ENCODE measurements around the gene UFC1. TPM values are rescaled to one million over a fixed set of nuclear protein-coding genes. Genes with fewer than 3 reads are reported as not detected.
A peak's percentile ranks its signal among the peaks of the same experiment; 100 is the strongest.

The UFC1 gene
- total and polyA plus RNA-seq, 2 experiments from 2014 or later, result 86.2 to 89.6 TPM

DNA sequence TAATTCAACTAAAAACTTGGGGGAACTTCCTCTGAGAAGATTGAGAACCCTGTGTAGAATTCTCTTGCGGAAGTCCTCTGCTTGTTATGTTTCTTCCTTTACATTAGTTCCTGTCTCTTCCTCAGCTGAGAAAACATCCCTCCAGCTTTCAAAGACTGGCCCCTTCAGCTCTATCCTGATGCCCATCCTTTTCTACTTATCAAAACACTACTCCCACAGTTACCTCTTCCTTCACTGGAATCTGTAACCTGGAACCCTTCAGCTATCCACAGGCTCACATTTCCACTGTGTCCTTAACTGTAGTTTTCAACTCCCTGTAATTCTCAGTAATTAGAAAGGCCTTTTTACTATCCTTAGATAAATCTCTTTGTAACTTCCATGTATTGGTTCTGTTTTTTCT lies 15.3 kb upstream of the UFC1 start:
- Histone ChIP-seq H3K4me2 (ENCODE audit: unreplicated experiment) (no peak overlapping the region), H3K9ac (no peak overlapping the region), H3K27me3 (replicated peaks; ENCODE audit: insufficient read depth) (no peaks in the 10 kb centered on the region), H3K79me2 (ENCODE audit: insufficient read depth) (peaks cover 39% of the 10 kb centered on the region), H3K9me2 (ENCODE audit: insufficient read depth) (no peaks in the 10 kb centered on the region), H4K20me1 (ENCODE audit: insufficient read depth) (no peaks in the 10 kb centered on the region), H3F3A (ENCODE audit: insufficient read depth) (peaks cover 20% of the 10 kb centered on the region), H3K36me3 (ENCODE audit: low read depth) (no peaks in the 10 kb centered on the region), H3K4me3 (no peak overlapping the region), H3K27ac (no peak overlapping the region), H3K4me1 (ENCODE audit: insufficient read depth) (peaks cover 11% of the 10 kb centered on the region; the same call in 1 of the 2 replicates), H3K9me3 (ENCODE audit: low read depth) (no peaks in the 10 kb centered on the region), H2AFZ (no peak overlapping the region)
- no peak for DNase-seq
- 100% methylated on average over 1 of the region's 1 CpG for WGBS, 2 experiments (ENCODE audit: low coverage in 1 of 2, low lambda C conversion rate in 2 of 2, missing lambda C conversion rate in 2 of 2)
- TF ChIP-seq EZH2 (IDR thresholded peaks at IDR 0.05; ENCODE audit: insufficient read depth, poor library complexity, severe bottlenecking), result no peak
- no peak for TF ChIP-seq EZH2phosphoT487 (IDR thresholded peaks at IDR 0.05; ENCODE audit: insufficient read depth, low read depth)
- in situ Hi-C loops (cut with MboI), result no loop called here

DNA sequence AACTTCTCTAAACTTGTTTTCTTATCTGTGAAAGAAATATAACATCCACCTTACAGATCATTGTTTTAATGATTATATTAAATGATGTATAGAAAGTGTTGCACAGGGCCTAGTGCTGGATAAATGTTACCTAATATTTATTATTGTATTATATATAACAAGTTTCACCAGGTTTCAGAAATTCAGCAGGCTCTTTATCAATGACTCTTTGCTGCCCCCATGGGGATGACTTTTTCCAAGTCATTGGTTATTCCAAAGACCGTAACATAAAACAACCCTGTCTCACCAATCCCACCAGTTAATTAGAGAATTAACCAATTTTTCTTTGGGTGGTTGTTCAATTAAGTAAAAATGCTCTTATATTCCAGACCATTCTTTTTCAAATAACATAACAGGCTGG lies 14.0 kb upstream of the UFC1 start:
- peaks cover 26% of the 10 kb centered on the region for H3K79me2 ChIP-seq (ENCODE audit: insufficient read depth)
- H3K36me3 ChIP-seq (ENCODE audit: low read depth), result no peaks in the 10 kb centered on the region
- DNase-seq, result peak; percentile 70
- TF ChIP-seq EZH2 (IDR thresholded peaks at IDR 0.05; ENCODE audit: insufficient read depth, poor library complexity, severe bottlenecking) (no peak), EZH2phosphoT487 (IDR thresholded peaks at IDR 0.05; ENCODE audit: insufficient read depth, low read depth) (no peak)
- no peaks in the 10 kb centered on the region for H3K4me1 ChIP-seq (ENCODE audit: insufficient read depth)
- 43 to 50% methylated on average over 1 of the region's 1 CpG for WGBS, 2 experiments (ENCODE audit: low coverage in 1 of 2, low lambda C conversion rate in 2 of 2, missing lambda C conversion rate in 2 of 2)
- H2AFZ ChIP-seq, result no peak overlapping the region
- no peaks in the 10 kb centered on the region for H4K20me1 ChIP-seq (ENCODE audit: insufficient read depth)
- H3K27ac ChIP-seq, result no peak overlapping the region
- no peaks in the 10 kb centered on the region for H3K9me3 ChIP-seq (ENCODE audit: low read depth)
- H3F3A ChIP-seq (ENCODE audit: insufficient read depth), result 0 out of 2 replicates have a peak, but pooled peaks cover 13% of the 10 kb centered on the region
- in situ Hi-C loops (cut with MboI), result no loop called here
- H3K4me3 ChIP-seq, result no peak overlapping the region
- no peak overlapping the region for H3K4me2 ChIP-seq (ENCODE audit: unreplicated experiment)
- no peak overlapping the region for H3K9ac ChIP-seq
- H3K9me2 ChIP-seq (ENCODE audit: insufficient read depth), result no peaks in the 10 kb centered on the region
- no peaks in the 10 kb centered on the region for H3K27me3 ChIP-seq (replicated peaks; ENCODE audit: insufficient read depth)

DNA sequence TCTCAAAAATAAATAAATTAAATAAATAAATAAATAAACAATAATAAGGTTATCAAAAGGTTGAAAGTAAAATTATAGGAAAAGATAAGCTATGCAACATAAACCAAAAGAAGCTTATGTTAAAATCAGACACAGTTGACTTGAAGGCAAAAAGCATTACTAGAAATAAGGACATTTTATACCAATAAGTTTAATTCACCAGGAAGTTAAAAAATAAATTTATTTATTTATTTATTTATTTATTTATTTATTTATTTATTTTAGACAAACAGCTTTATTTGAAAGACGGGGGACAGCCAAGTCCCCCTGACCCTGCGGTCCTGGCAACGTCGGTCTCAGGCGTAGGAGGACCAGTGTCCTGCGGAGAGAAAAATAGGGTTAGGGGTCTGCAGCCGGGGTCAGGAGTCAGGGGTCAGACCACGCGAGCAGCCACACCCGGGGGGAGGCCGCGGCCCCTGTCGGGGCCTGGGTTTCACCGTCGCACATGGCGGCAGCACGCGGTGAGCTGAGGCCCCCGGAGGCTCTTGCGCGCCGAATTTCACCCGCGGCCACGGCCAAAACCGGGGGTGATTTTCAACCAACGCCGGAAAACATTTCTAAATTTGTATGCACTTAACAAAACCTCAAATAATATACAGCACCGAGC lies 12.9 kb upstream of the UFC1 start:
- in situ Hi-C loops (cut with MboI), result no loop called here

DNA sequence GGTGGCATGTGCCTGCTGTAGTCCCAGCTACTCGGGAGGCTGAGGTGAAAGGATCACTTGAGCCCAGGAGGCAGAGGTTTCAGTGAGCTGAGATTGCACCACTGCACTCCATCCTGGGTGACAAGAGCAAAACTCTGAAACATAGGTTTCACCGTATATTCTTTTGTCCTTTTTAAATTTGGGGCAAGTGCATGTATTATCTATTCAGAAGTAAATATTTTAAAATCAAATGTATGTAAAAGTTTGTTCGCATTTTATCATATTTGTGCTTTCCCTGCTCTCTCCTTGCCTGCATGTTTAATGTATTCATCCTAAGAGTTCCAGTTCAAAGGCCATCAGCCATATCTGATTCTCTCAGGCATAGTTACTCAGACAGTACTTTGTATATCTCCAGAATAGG lies 7.9 kb upstream of the UFC1 start:
- H3K27ac ChIP-seq, result no peak overlapping the region
- H3K79me2 ChIP-seq (ENCODE audit: insufficient read depth), result no peaks in the 10 kb centered on the region
- no peaks in the 10 kb centered on the region for H4K20me1 ChIP-seq (ENCODE audit: insufficient read depth)
- H3K36me3 ChIP-seq (ENCODE audit: low read depth), result no peaks in the 10 kb centered on the region
- WGBS, 2 experiments (ENCODE audit: low coverage in 1 of 2, low lambda C conversion rate in 2 of 2, missing lambda C conversion rate in 2 of 2), result 82 to 89% methylated on average over 3 of the region's 3 CpGs
- no peaks in the 10 kb centered on the region for H3F3A ChIP-seq (ENCODE audit: insufficient read depth)
- no peak overlapping the region for H2AFZ ChIP-seq
- H3K9ac ChIP-seq, result no peak overlapping the region
- H3K4me2 ChIP-seq (ENCODE audit: unreplicated experiment), result no peak overlapping the region
- TF ChIP-seq EZH2phosphoT487 (IDR thresholded peaks at IDR 0.05; ENCODE audit: insufficient read depth, low read depth), result no peak
- no peak for TF ChIP-seq EZH2 (IDR thresholded peaks at IDR 0.05; ENCODE audit: insufficient read depth, poor library complexity, severe bottlenecking)
- H3K9me2 ChIP-seq (ENCODE audit: insufficient read depth), result no peaks in the 10 kb centered on the region
- H3K4me3 ChIP-seq, result no peak overlapping the region
- no peaks in the 10 kb centered on the region for H3K9me3 ChIP-seq (ENCODE audit: low read depth)
- H3K4me1 ChIP-seq (ENCODE audit: insufficient read depth), result no peaks in the 10 kb centered on the region
- no peaks in the 10 kb centered on the region for H3K27me3 ChIP-seq (replicated peaks; ENCODE audit: insufficient read depth)
- no peak for DNase-seq
- in situ Hi-C loops (cut with MboI), result no loop called here

More for the DNA sequence above, 12.9 kb upstream of the UFC1 start:
- Histone ChIP-seq H3K4me3 (no peak overlapping the region), H3K4me2 (ENCODE audit: unreplicated experiment) (no peak overlapping the region), H3K36me3 (ENCODE audit: low read depth) (no peaks in the 10 kb centered on the region), H4K20me1 (ENCODE audit: insufficient read depth) (no peaks in the 10 kb centered on the region), H3K79me2 (ENCODE audit: insufficient read depth) (peaks cover 15% of the 10 kb centered on the region), H3K4me1 (ENCODE audit: insufficient read depth) (no peaks in the 10 kb centered on the region), H3K9ac (no peak overlapping the region), H3F3A (ENCODE audit: insufficient read depth) (0 out of 2 replicates have a peak, but pooled peaks cover 13% of the 10 kb centered on the region), H3K27ac (no peak overlapping the region), H3K9me2 (ENCODE audit: insufficient read depth) (no peaks in the 10 kb centered on the region), H3K9me3 (ENCODE audit: low read depth) (no peaks in the 10 kb centered on the region), H3K27me3 (replicated peaks; ENCODE audit: insufficient read depth) (no peaks in the 10 kb centered on the region), H2AFZ (no peak overlapping the region)
- TF ChIP-seq EZH2 (IDR thresholded peaks at IDR 0.05; ENCODE audit: insufficient read depth, poor library complexity, severe bottlenecking) (no peak), EZH2phosphoT487 (IDR thresholded peaks at IDR 0.05; ENCODE audit: insufficient read depth, low read depth) (no peak)
- no peak for DNase-seq
- WGBS, 2 experiments (ENCODE audit: low coverage in 1 of 2, low lambda C conversion rate in 2 of 2, missing lambda C conversion rate in 2 of 2), result 97% methylated on average over 27 to 29 of the region's 29 CpGs
